DMS153 treated with DMSO at 0.1 percent for 48 hours (cell line): ENCODE results near the gene CHCHD2.
"Not testable (repeated sequence)": the region's sequence is repeated elsewhere in the genome, so short reads cannot be mapped to it uniquely, and the experiment has no call there.

ENCODE experiments used
- DNase-seq: peaks from one replicate; lab custom pipeline; 2025; ENCODE audit not compliant: unreplicated experiment; lab: John Stamatoyannopoulos, UW

CHCHD2 gene

GRCh38 chr7:56106108-56107073, at the start of gene CHCHD2:
Gene CHCHD2 (minus strand): TSS chr7:56106476. CDS start chr7:56106413, 63 bp downstream.
- peak; percentile 95 for DNase-seq

- DNase-seq = not testable (repeated sequence)
These were observed 24.8 kb upstream of the CHCHD2 start for GRCh38 chr7:56131062-56131461.

GRCh38 chr7:56127241-56127975, 21.1 kb upstream of the CHCHD2 start:
- DNase-seq = no peak

GRCh38 chr7:56125831-56126230, 19.6 kb upstream of the CHCHD2 start:
- no peak for DNase-seq

- DNase-seq = no peak
These were observed 18.7 kb upstream of the CHCHD2 start for GRCh38 chr7:56124981-56125380.

- no peak for DNase-seq
These were observed 15.2 kb upstream of the CHCHD2 start for GRCh38 chr7:56121440-56121839.

GRCh38 chr7:56115852-56116538, 9.7 kb upstream of the CHCHD2 start, which contains the start of gene NUPR2:
Gene NUPR2 (minus strand): TSS chr7:56116417. CDS start chr7:56116314, 103 bp downstream.
- DNase-seq = peak; percentile 49

GRCh38 chr7:56112244-56112643, 6.0 kb upstream of the CHCHD2 start:
- DNase-seq = not testable (repeated sequence)

GRCh38 chr7:56110611-56111010, 4.3 kb upstream of the CHCHD2 start:
- DNase-seq = no peak

GRCh38 chr7:56107954-56108258, 1.6 kb upstream of the CHCHD2 start:
- no peak for DNase-seq

GRCh38 chr7:56105508-56105907, 768 bp downstream of the CHCHD2 start:
- peak; percentile 1 for DNase-seq

- not testable (repeated sequence) for DNase-seq
These were observed 2.1 kb downstream of the CHCHD2 start for GRCh38 chr7:56104138-56104537.

- DNase-seq = no peak
These were observed 6.6 kb downstream of the CHCHD2 start for GRCh38 chr7:56099653-56100052.

- not testable (repeated sequence) for DNase-seq
These were observed 7.9 kb downstream of the CHCHD2 start for GRCh38 chr7:56098187-56099008.

GRCh38 chr7:56097700-56098099, 8.6 kb downstream of the CHCHD2 start:
- no peak for DNase-seq

GRCh38 chr7:56092789-56093531, 13.3 kb downstream of the CHCHD2 start, which contains the start of gene PHKG1:
Gene PHKG1 (minus strand): TSS chr7:56092952. CDS start chr7:56088941, 4,011 bp downstream.
- peak; percentile 29 for DNase-seq

- DNase-seq = not testable (repeated sequence)
These were observed 13.9 kb downstream of the CHCHD2 start for GRCh38 chr7:56092388-56092787.

GRCh38 chr7:56091591-56091990, 14.7 kb downstream of the CHCHD2 start:
- no peak for DNase-seq

- DNase-seq = no peak
These were observed 18.8 kb downstream of the CHCHD2 start for GRCh38 chr7:56087445-56087844.

- no peak for DNase-seq
These were observed 19.5 kb downstream of the CHCHD2 start for GRCh38 chr7:56086761-56087160.
